ENCODE results near the gene ANAPC15.

- TF ChIP-seq CTCF (IDR thresholded peaks at IDR 0.05; ENCODE audit: insufficient read depth, low read length, poor library complexity, severe bottlenecking) (no peak), EZH2phosphoT487 (conservative IDR thresholded peaks at IDR 0.05; ENCODE audit: low read length) (no peak)
Observed at GRCh38 chr11:72139500-72139899, 27.0 kb upstream of the ANAPC15 start.

All from SU-DHL-6 (cell line).